Glomerular endothelial cell (primary cell): ENCODE results near the gene FSTL1. TPM values are rescaled to one million over a fixed set of nuclear protein-coding genes. Genes with fewer than 3 reads are reported as not detected.

Source experiments
- DNase-seq: peaks from one replicate; pipeline ENCODE4 v3.0.0-alpha.2; 2011; ENCODE audit warnings: low read depth, low spot score; ENCODE audit errors: extremely low read depth
- total RNA-seq: library from RNA; depleted of rRNA; stranded (reverse); fragments of >200 nt; gene quantifications from 2 replicates; pipeline ENCODE4 v1.2.3, GENCODE V29; 2015

Gene FSTL1
- 311 and 489 TPM in 2 replicates for total RNA-seq

DNA sequence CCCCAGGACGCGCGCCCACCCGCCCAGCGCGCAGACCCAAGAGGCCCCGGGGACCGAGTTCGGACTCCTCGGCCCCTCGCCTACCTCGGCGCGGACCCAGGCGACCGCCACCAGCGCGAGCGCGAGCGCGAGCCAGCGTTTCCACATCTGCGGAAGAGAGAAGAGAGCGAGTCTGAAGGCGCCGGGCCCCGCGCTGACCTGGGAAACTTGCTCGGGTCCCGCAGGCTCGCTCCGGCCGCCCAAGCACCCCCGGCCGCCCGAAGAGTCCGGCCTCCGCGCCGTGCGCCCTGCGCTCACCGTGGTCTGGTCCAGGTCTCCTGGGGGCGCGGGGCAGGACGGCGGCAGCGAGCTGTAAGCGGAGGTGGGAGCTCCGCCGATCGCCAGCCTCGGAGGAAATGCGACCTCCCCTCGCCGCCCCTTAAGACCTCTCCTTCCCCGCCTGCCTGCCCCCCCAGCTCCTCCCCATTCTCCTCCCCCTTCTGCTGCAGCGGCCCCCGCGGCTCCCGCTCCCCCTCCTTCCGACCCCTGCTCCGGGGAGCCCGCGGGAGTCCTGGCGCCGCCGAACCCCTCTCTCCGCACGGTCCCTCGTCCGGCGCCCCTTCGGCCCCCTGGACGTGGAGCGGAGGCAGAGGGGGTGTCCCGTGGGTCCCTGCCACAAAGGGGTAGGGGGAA is at the start of gene FSTL1:
FSTL1 (minus strand) TSS at position 393 of the 672 bp plus-strand sequence; CDS start at position 147, 246 bp downstream.
- DNase-seq = no peak

DNA sequence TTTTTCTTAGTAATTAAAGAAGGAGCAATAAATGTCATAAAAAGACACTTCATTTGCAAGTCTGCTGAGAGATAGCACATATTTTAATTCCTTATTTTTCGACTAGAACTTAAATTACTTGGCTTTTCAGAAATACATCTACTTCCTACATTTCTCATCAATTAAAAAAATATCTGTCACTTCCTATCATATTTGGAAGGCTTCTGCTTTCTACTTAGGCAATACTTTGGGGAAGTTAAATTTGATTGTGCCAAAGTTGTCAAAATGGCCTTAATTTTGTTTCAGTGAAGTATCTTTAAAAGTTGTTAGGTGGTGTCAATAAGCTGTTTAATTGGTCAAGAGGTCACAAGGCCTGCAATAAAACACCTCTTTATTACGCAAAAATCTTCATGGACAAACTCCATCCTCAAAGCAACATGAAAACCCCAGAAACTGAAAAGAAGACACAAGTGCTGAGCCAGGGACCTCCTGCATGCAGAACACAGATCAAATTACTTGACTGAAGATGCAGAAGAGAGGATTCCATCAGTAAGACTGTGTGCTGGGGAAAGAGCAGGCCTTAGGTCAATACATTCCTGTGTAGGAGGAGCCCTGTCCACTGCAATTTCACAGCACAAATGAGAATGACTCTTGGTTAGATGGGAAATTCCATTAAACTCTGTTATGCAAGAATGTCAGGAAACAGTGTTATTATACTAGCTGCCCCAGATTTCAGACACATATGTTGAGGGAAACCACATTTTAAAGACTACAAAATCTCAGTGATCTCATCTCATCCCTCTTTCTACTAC is 48.0 kb upstream of the FSTL1 start:
- DNase-seq = no peak

DNA sequence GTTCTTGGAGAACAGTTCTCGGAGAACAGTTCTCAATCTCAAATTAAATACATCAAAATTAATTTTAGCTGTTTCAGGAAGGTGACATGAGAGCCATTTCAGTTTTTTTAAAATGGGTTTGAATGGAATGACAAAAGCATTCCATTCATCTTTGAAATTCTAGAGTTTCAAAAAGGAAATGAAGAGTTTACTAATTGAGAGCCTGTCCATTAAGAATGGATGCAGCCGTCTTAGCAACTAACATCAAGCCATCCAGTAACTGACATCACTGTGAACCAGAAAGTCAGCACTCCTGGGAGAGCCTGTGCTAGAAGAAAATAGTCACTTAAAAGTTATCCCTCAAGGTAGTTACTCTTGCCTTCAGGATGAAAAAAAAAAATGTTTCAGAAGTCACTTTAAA is 47.0 kb upstream of the FSTL1 start:
- DNase-seq = no peak

DNA sequence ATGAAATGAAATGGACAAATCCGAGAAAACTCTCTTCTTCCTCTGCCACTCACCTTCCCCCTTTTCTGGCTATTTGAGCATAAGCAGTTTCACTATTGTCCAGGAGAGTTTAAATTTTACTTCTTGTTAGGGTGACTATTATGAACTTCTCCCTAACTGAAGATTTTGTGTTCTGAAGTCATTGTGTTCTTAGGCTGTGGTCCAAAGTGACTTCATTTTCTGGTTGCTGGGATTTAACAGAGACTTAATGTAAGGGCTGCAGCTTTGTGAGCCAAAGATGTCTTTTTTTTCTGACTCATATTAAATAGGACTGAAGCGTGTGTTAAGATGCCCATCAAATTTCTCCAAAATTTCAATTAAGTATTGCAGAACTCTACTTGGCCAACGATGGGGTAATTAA is 46.5 kb upstream of the FSTL1 start:
- no peak for DNase-seq

GRCh38 chr3:120496278-120497002 is 45.6 kb upstream of the FSTL1 start:
- no peak for DNase-seq

DNA sequence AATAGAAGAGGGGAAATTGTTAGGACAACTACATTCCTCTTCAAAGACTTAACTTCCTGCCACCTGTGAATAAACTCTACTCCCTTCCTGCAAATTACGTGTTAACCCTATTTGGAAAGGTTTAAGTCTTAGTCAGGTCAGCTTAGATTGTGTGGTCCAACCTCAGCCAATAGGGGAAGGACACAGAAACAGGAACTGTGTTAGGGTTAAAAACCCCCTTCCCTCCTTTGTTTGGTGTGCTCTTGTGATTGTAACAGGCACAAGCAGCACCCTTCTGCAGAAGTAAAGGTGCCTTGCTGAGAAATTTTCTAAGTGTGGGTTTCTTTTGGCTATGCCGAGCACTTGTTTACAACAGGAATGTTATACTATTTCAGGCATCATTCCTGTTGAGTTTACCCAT is 45.0 kb upstream of the FSTL1 start:
- DNase-seq = no peak

DNA sequence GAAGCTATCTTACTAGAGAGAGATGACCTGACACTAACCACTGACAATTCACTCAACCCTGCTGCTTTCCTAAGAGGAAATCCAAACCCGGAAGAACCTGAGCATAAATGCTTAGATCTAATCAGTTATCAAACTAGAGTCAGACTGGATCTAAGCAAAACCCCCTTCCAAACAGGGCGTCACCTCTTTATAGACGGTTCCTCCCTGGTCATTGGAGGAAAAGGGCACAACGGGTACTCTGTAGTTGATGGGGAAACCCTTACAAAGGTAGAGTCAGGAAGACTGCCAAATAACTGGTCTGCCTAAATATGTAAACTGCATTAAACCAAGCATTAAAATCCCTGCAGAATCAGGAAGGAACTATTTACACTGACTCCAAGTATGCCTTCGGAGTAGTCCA is 41.3 kb upstream of the FSTL1 start:
- DNase-seq = no peak

DNA sequence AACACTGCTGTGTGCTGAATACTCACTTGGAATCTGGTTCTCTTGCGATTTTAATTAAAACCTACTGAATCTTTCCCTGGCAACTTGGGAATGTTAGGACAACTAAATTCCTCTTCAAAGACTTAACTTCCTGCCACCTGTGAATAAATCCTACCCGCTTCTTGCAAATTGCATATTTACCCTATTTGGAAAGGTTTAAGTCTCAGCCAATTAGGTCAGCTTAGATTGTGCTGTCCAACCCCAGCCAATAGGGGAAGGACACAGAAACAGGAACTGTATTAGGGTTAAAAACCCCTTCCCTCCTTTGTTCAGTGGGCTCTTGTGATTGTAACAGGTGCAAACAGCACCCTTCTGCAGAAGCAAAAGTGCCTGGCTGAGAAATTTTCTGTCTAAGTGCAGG is 38.6 kb upstream of the FSTL1 start:
- DNase-seq = no peak

DNA sequence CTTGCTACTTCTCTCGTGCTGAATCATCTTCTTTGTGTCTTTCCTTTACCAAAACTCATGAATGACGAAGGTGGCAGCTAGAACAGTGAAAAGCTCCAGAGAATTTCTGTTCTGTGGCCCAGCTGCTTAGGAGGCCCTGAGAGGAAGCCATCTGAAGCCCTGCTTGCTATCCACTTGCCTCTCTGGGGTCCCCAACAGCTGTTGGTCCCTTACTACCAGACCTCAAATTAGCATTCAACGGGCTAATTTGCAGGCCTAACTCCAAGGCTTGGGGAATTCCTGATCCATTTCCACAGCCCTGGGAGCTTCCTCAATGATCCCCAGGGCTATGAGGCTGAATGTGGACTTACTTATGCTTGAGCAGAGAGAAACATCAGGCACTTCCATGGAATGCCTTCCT is 37.5 kb upstream of the FSTL1 start:
- no peak for DNase-seq

DNA sequence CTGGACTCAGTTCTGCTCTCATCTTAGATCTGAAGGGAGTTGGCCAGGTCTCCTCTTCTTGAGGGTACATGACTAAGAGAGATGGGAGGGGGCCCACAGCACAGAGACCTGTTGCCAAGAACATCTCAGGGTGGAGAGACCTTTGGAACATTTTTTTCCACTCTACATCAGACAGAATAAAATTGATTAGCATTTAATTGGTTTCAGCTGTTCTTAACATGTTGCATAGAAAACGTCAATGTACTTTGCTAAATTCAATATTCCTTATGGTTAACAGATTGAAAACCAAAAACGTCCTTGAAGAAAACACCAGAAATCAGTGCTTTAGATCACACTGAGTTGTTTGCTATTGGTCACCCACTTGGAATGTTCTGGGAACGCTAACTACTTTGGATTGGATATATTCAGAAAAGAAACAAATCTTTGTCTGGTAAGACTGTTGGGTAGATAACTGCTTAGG is 36.4 kb upstream of the FSTL1 start:
- no peak for DNase-seq

- DNase-seq = no peak
Observed at GRCh38 chr3:120481081-120481480, 30.3 kb upstream of the FSTL1 start.

DNA sequence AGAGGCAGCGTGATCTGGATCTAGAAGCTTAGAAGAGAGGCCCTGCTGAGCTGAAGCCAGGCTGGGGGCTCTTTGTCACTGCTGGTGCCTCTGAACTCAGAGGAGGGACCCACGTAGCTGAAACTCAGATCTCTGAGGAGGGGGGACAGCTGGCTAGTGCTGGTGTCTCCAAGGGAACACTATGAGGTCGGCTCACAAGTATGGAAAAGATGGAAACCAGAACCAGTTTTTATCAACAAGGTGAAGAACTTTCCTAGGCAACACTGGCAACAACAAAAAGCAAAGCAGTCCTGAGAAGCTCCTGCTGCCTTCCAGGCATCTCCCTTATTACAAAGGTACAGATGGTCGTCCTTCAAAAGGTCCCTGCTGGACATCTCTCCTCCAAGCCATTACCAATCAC is 27.0 kb upstream of the FSTL1 start:
- DNase-seq = no peak

DNA sequence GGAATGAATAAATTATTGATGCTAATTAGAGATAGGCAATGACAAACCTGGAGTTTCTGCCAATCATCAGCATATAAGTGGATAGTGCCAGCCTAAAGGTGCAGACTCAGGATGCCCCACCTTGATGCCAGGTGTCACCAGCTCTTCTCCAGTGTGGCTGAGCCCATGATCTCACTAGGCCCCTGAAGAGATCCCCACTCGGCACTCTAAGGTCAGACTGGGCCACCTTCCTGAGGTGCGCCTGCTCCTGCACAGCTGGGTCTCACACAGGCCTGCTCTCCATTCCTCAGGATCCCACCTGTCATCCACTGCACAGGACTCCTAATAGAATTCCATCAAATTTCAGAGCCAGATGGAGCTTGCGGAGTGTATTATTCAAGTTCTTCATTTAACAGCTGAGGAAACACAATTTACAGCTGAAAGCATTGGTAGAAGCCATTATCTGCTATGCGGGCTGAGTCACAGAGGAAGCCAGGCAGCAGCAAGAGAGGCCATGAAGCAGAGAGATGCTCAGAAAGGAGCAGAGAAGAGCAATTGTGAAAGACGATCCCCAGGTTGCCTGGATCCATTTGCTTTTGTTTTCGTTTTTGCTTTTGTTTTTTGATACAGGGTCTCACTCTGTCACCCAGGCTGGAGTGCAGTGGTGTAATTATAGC is 25.1 kb upstream of the FSTL1 start:
- DNase-seq = no peak

GRCh38 chr3:120473896-120474675 is 23.3 kb upstream of the FSTL1 start:
- DNase-seq = no peak

DNA sequence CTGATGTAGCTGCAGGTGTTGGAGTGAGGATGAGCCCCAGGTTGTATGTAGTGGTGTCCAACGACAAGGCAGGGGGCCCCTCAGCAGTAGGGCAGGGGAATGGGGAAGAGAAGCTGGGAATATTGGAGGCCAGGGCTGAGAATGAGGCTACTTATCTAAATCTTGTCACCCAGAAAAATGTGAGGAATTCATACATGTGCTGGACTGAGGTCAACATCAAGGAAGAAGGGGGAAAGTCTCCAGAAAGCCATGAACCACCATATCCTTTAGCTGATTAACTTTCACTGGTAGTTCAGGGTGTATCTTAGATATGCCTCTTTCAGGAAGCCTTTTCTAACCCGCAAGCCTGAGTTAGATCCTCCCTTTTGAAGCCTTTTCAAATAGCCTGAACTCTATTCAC is 22.6 kb upstream of the FSTL1 start:
- DNase-seq = no peak

DNA sequence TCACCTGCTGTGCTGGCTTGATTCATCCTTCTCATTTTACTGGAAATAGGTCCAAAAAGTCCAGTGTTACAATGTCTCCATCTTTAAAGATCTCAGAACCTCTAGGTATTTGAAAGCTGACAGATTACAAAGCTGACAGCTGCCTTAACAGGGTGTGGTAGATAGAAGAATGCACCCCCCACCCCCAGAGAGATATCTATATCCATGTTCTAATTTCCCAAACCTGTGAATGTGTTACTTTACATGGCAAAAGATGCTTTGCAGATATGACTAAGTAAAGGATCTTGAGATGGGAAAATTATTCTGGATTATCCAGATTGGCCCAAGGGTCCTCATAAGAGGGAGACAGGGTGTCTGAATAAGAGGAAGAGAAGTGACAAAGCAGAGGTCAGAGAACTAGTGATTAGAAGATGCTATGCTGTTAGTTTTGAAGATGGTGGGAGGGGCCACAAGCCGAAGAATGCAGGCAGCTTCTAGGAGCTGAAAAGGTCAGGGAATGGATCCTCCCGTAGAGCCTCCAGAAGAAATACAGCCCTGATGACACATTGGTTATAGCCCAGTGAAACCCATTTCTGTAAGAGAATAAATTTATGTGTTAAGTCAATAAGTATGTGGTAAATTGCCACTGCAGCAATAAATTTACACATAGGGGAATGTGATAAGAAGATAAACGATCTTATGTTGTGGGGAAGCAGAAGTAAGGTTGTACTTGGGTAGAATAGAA is 21.5 kb upstream of the FSTL1 start:
- no peak for DNase-seq

- DNase-seq = no peak
Observed at GRCh38 chr3:120471643-120472042, 20.9 kb upstream of the FSTL1 start.

DNA sequence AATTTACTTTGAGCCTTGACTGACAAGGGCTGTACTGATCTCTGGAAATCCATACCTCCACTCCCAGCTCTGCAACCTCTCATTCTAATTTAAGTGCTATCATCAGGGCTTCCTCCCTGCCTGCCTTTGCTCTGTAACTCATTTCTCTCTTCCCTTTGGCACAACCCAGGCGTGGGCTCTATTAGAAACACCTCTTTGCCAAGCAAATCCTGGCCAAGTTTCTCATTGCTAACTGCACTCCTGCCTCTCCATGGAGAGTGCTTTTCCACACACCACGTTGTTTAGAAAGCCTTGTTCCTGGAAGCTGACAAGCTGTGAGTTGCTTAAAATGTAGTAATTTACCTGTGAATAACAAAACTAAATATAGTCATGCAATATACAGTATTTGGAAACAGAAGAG is 20.1 kb upstream of the FSTL1 start:
- no peak for DNase-seq

DNA sequence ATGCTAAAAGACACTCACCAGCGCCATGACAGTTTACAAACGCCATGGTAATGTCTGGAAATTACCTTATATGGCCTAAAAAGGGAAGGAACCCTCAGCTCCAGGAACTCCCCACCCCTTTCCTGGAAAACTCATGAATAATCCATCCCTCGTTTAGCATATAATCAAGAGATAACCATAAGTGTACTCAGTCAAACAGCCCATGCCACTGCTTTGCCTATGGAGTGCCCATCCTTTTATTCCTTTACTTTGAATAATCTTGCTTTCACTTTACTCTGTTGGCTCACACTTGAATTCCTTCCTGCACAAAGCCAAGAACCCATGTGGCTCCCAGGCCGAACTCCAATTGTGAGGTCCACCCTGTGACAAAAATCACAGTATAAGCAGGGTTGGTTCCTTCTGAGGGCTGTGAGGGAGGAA is 19.1 kb upstream of the FSTL1 start:
- DNase-seq = no peak

- no peak for DNase-seq
Observed at GRCh38 chr3:120469440-120469839, 18.6 kb upstream of the FSTL1 start.
